22Rv1 (cell line): ENCODE measurements around the gene SIMC1.
A peak's percentile ranks its signal among the peaks of the same experiment; 100 is the strongest.

Source experiments
- H3K27ac ChIP-seq: fragments of 450-650 bp; 2 replicates; pipeline ENCODE4 v1.5.1; 2017
- ZFX ChIP-seq: fragments of 450-650 bp; IDR thresholded peaks from 2 replicates; pipeline ENCODE4 v1.6.1; 2017; ENCODE audit warnings: antibody characterized with exemption, borderline replicate concordance
- TF ChIP-seq, protein P1 (sequence below): fragments of 450-650 bp; IDR thresholded peaks from 2 replicates; pipeline ENCODE4 v1.5.1; 2017; ENCODE audit warnings: mild to moderate bottlenecking

Gene SIMC1

DNA sequence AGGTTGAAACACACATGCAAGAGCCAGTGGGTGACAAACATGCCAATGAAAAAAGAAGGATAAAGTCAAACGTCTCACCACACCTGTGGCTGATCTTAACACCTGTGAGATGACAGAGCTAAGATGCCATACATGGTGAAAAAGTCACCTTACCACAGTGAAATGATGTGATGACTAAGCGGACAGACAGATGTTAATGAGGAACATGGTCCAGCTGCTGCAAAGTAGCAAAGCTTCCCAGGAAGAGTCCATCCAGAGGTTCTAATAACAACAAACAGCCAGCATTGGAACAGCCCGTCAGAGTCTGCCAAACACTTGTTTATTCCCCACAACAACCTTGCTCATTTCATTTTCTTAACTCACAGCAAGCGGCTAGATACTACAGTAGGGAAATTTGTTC is 121.4 kb downstream of the SIMC1 start:
- TF ChIP-seq, protein P1, sequence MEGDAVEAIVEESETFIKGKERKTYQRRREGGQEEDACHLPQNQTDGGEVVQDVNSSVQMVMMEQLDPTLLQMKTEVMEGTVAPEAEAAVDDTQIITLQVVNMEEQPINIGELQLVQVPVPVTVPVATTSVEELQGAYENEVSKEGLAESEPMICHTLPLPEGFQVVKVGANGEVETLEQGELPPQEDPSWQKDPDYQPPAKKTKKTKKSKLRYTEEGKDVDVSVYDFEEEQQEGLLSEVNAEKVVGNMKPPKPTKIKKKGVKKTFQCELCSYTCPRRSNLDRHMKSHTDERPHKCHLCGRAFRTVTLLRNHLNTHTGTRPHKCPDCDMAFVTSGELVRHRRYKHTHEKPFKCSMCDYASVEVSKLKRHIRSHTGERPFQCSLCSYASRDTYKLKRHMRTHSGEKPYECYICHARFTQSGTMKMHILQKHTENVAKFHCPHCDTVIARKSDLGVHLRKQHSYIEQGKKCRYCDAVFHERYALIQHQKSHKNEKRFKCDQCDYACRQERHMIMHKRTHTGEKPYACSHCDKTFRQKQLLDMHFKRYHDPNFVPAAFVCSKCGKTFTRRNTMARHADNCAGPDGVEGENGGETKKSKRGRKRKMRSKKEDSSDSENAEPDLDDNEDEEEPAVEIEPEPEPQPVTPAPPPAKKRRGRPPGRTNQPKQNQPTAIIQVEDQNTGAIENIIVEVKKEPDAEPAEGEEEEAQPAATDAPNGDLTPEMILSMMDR: no peak
- no peak for TF ChIP-seq ZFX
- no peak overlapping the region for H3K27ac ChIP-seq

DNA sequence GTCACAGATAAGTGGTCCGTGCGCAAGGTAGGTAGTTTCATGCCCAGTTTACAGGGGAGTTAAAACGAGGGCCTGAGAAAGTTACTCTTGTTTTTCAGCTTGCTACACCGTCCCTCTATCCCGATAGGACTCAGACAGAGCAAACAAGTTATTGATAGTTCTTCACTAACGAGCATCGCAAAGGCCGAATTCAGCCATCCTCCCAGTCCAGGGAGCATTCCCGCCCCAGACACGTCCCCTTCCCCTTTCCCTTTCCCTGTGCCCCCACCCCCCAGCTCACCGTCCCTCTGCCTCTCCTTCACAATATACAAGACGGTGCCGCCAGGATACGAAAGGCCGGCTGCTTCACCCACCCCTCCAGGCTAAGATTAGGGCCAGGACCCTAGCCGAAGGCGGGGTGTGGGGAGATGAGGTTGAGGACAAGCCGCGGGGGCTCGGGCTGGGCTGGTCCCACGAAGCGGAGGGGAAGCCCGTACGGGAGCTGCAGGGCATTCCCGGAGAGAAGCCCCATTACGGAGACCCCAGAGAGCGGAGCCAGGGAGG is 122.7 kb downstream of the SIMC1 start:
- peak overlapping the region; percentile 48 for H3K27ac ChIP-seq
- TF ChIP-seq, protein P1: no peak
- no peak for TF ChIP-seq ZFX

DNA sequence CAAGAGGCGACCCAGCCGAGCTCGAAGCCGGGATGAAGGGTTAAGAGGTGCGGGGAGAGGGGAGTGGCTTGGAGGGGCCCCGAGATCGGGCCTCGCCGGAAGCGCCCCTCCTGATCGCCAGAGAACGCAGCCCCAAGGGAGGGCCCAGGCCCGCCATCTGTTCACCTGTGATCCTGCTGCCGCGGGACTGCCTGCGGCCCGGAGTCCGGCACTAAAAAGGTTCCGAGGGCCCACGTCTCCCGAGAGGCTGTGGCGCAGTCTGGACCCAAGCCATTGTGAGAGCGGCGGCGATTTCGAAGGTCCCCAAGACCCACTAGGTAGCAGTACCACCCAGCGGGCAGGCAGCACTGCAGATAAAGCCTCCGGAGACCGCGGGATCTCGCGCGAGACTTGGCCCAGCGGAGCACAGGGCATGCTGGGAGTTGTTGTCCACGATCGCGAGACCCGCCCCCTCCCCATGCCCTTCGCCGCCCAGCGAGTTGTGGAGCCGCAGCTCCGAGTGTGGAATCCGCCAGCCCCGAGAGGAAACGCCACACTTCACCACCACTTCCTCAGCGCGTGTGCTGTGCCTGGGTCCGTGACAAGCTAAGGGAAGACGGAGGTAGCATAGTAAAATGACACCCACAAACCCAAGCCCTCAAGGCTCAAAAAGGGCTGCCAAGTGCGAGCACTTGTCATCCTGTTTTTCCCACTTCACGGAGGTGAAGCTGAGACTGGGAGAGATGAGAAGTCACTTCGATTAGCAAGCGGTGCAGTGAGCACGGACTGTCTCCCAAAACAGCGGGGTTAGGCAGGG is 123.4 kb downstream of the SIMC1 start, which contains the start of gene KIAA1191:
KIAA1191 (minus strand) TSS at position 328 of the 796 bp plus-strand sequence. CDS start 2,256 bp downstream, outside the sequence.
- TF ChIP-seq, protein P1: peak; percentile 34
- no peak for TF ChIP-seq ZFX
- H3K27ac ChIP-seq: peak within 1 kb of the TSS; percentile 48

DNA sequence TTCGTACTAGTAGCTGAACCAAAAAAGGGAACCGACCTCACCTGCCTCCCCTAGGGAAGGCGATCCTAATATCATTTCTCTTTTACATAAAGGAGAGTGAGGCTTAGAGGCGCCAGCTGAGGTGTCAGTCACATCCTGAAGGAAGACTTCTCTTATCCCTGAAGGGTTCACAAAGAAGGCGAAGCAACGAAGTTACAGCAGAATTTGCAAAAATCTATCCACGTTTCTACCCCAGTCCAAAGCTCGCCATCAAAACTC is 123.9 kb downstream of the SIMC1 start:
- TF ChIP-seq, protein P1: no peak
- no peak for TF ChIP-seq ZFX
- no peak overlapping the region for H3K27ac ChIP-seq

DNA sequence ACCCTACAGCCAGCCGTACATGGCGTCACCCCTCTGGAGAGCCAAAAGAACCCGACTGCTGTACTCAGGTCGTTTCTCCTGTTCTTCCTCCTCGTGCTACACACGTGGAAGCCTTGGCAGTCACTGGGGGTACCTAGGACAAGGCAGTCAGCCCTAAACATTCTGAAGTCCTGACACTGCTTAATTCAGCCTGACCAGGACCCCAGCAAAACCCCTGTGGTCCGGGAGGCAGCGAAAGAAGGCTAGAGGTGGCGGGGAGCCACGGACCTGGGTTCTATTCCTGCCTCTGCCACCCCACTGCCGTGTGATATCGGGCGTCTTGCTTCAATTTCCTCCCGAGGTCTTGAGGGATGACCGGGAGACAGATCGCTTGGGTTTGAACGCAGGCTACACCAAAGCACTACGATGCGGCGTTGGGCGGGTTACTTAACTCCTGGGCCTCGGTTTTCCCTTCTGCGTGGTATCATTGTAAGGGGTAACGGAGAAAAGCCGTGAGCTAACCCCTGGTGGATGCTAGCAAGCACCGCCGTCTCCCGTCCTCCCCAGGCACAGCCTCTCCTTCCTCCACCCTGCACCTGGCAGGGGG is 126.6 kb downstream of the SIMC1 start:
- H3K27ac ChIP-seq: no peak overlapping the region
- TF ChIP-seq ZFX: no peak
- TF ChIP-seq, protein P1: no peak

DNA sequence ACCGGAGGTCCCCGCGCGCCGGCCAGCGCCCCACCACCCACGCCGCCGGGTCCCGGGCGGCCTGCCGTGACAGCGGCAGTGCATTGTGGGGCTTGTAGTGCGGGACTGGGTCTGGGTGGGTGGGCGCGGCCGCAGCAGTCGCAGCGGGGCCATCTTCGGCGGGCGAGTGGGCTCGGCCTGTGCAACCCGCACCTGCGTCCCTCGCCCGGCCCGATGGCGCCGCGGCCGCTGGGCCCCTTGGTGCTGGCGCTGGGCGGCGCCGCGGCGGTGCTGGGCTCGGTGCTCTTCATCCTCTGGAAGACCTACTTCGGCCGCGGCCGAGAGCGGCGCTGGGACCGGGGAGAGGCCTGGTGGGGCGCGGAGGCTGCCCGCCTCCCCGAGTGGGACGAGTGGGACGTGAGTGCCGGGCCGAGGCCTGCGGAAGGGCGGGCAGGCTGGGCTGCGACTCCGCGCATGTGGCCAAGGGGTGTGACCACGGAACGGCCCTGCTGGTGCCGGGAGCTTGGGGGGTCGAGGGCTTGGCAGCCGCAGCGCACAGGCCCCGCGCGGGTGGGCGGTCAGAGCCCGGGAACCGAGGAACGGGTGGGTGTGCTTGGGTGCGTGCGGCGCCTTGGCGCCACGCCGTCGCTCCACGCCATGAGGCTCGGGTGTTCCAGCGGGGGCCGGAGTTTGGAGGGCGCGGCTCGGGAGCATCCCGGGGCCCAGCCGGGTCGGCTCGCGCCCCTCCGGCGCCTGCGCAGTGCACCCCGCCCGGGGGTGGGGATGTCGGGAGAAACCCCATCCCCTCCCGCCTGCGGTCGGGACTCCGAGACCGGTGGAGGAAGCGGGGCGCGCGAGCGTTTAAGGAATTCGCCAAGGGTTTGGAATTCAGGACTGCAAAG is 127.4 kb downstream of the SIMC1 start, which contains the start of gene ARL10:
ARL10 (plus strand) TSS at position 137 of the 881 bp plus-strand sequence; CDS start at position 214, 77 bp downstream.
- H3K27ac ChIP-seq: no peak within 1 kb of the TSS
- TF ChIP-seq, protein P1: no peak
